Ascending aorta (tissue), 2 donors: ENCODE results near the gene GMPPA. TPM values are rescaled to one million over a fixed set of nuclear protein-coding genes. Genes with fewer than 3 reads are reported as not detected.

Source experiments
- DNase-seq, 2 donors: peaks; one replicate each; pipeline ENCODE4 v3.0.0-alpha.2; 2019; ENCODE audit warnings: low spot score in 2 of 2
- H3K27ac ChIP-seq, 2 donors: fragments of 200-600 bp; sonication (generic); one replicate each; pipeline ENCODE4 v1.5.1; 2016 to 2017; ENCODE audit warnings: mild to moderate bottlenecking in 1 of 2
- H3K27me3 ChIP-seq: fragments of 200-600 bp; sonication (generic); one replicate; pipeline ENCODE4 v1.5.1; 2017
- H3K36me3 ChIP-seq, 2 donors: fragments of 200-600 bp; sonication (generic); one replicate each; pipeline ENCODE4 v1.5.1; 2016
- H3K4me1 ChIP-seq, 2 donors: fragments of 200-600 bp; sonication (generic); one replicate each; pipeline ENCODE4 v1.5.1; 2016 to 2017; ENCODE audit warnings: mild to moderate bottlenecking in 1 of 2
- H3K4me3 ChIP-seq, 2 donors: fragments of 200-600 bp; sonication (generic); one replicate each; pipeline ENCODE4 v1.5.1; 2016 to 2017; ENCODE audit warnings: mild to moderate bottlenecking in 1 of 2
- H3K9me3 ChIP-seq, 2 donors: fragments of 200-600 bp; sonication (generic); one replicate each; pipeline ENCODE4 v1.5.1; 2016
- intact Hi-C: fragments of 100-400 bp; cut with DNase I; formaldehyde crosslinking; loops from one replicate; pipeline ENCODE4 v1.15.1; 2023
- total RNA-seq: library from RNA; depleted of rRNA; stranded (reverse); fragments of >200 nt; gene quantifications from one replicate; pipeline ENCODE4 v1.1.0, GENCODE V29; 2016
- TF ChIP-seq, protein P1 (sequence below), 3 experiments: fragments of 200-600 bp in 2 of 3; fragments of 450-650 bp in 1 of 3; sonication (generic) in 2 of 3; IDR thresholded peaks; one replicate each; pipeline ENCODE4 v1.5.1; 2016 to 2019; ENCODE audit warnings: antibody characterized with exemption in 3 of 3, mild to moderate bottlenecking in 1 of 3, moderate library complexity in 1 of 3

GMPPA gene
- total RNA-seq, 1 donor from 2014 or later: 11.4 TPM

GRCh38 chr2:219453671-219454590 lies 44.8 kb upstream of the GMPPA start:
- H3K9me3 ChIP-seq: no peaks in the 10 kb centered on the region
- H3K36me3 ChIP-seq: peaks cover 42 to 55% of the 10 kb centered on the region in 2 donors
- peak; percentile 96 to 99 for DNase-seq
- peaks cover 46 to 75% of the 10 kb centered on the region in 2 donors for H3K4me1 ChIP-seq
- H3K27me3 ChIP-seq: no peaks in the 10 kb centered on the region
- H3K4me3 ChIP-seq: peak overlapping the region in 1 of 2 donors; percentile 12
- peak overlapping the region; percentile 91 to 94 for H3K27ac ChIP-seq
- intact Hi-C loops: loop anchor here (5.0 kb wide), 1 partner anchor 177 kb away; the partner anchor contains the start of gene DNAJB2
- TF ChIP-seq, protein P1, sequence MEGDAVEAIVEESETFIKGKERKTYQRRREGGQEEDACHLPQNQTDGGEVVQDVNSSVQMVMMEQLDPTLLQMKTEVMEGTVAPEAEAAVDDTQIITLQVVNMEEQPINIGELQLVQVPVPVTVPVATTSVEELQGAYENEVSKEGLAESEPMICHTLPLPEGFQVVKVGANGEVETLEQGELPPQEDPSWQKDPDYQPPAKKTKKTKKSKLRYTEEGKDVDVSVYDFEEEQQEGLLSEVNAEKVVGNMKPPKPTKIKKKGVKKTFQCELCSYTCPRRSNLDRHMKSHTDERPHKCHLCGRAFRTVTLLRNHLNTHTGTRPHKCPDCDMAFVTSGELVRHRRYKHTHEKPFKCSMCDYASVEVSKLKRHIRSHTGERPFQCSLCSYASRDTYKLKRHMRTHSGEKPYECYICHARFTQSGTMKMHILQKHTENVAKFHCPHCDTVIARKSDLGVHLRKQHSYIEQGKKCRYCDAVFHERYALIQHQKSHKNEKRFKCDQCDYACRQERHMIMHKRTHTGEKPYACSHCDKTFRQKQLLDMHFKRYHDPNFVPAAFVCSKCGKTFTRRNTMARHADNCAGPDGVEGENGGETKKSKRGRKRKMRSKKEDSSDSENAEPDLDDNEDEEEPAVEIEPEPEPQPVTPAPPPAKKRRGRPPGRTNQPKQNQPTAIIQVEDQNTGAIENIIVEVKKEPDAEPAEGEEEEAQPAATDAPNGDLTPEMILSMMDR (IDR thresholded peaks at IDR 0.05): no peak

DNA sequence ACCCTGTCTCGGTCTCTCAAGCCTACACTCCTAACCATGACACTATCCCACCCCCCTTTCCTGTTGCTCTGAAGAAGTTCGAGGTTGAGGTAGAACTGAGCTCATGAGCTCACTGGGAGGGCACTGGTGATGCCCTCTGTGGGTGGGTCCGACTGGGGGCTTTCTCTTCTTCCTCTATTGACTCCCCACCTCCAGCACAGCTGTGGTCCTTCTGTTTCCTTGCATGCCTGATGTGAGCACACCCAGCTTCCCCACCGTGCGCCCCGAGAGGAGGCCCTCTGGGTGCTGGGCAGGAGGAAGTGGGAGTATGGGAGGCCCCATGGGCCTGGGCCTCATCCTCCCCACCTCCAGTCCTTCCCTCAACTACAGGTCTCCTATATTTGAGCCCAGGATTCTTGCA lies 43.1 kb upstream of the GMPPA start:
- Histone ChIP-seq H3K4me3 (no peak overlapping the region), H3K9me3 (no peaks in the 10 kb centered on the region), H3K27ac (peak overlapping the region; percentile 91 to 94), H3K27me3 (no peaks in the 10 kb centered on the region), H3K4me1 (peaks cover 48 to 74% of the 10 kb centered on the region in 2 donors), H3K36me3 (peaks cover 27 to 40% of the 10 kb centered on the region in 2 donors)
- TF ChIP-seq, protein P1 (IDR thresholded peaks at IDR 0.05): no peak
- intact Hi-C loops: no loop called here
- DNase-seq: no peak

DNA sequence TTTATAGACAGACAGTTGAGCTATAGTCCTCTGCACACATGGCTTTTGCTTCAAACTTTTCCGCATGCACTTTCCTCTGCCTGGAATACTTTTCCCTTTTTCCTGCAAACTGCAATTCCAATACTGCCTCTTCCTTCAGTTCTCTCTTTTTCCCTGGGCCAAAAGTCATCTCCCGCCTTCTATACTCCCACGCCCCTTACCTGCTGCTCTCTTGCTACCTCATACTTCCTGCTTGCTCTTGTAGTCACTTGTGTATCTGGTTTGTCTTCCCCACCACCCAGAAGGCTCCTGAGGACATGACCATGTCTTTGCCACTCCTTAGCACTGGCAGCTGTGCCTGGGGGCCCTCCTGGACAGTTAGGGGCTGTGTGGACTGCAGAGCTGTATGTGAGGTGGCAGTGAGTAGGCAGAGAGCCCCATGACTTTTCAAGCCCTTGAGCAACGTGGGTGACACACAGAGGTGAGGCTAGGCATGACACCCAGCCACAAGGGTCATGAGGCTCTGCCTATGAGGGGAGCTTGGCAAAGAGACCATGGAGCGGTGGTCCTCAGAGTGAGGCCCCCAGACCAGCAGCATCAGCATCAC lies 40.8 kb upstream of the GMPPA start:
- Histone ChIP-seq H3K4me3 (no peak overlapping the region), H3K4me1 (peaks cover 48 to 70% of the 10 kb centered on the region in 2 donors), H3K27ac (peak overlapping the region; percentile 91 to 94), H3K27me3 (no peaks in the 10 kb centered on the region), H3K36me3 (peaks cover 33 to 45% of the 10 kb centered on the region in 2 donors), H3K9me3 (no peaks in the 10 kb centered on the region)
- intact Hi-C loops: no loop called here
- no peak for DNase-seq
- TF ChIP-seq, protein P1 (IDR thresholded peaks at IDR 0.05): peak in 1 of 3 experiments; percentile 14

- Histone ChIP-seq H3K4me3 (no peak overlapping the region), H3K27ac (peak overlapping the region; percentile 91 to 94), H3K27me3 (no peaks in the 10 kb centered on the region), H3K36me3 (peaks cover 44 to 51% of the 10 kb centered on the region in 2 donors), H3K4me1 (peaks cover 41 to 66% of the 10 kb centered on the region in 2 donors), H3K9me3 (no peaks in the 10 kb centered on the region)
- no peak for DNase-seq
- TF ChIP-seq, protein P1 (IDR thresholded peaks at IDR 0.05): no peak
- intact Hi-C loops: loop anchor here (1.0 kb wide), 1 partner anchor 39 kb away; the partner anchor contains the start of gene GMPPA
Measured at GRCh38 chr2:219458996-219459395, 39.7 kb upstream of the GMPPA start.

- no peaks in the 10 kb centered on the region for H3K27me3 ChIP-seq
- intact Hi-C loops: loop anchor here (1.0 to 2.0 kb wide), 3 partner anchors 17 to 39 kb away; partner anchors contain the start of gene GMPPA
- DNase-seq: peak in 1 of 2 donors; percentile 87
- peak overlapping the region in 1 of 2 donors; percentile 42 for H3K4me3 ChIP-seq
- H3K27ac ChIP-seq: peak overlapping the region; percentile 91 to 94
- H3K4me1 ChIP-seq: peaks cover 35 to 63% of the 10 kb centered on the region in 2 donors
- no peaks in the 10 kb centered on the region for H3K9me3 ChIP-seq
- peaks cover 48 to 58% of the 10 kb centered on the region in 2 donors for H3K36me3 ChIP-seq
- TF ChIP-seq, protein P1 (IDR thresholded peaks at IDR 0.05): peak; percentile 74 to 90 (median 84)
Measured at GRCh38 chr2:219459460-219460311, 39.0 kb upstream of the GMPPA start.
